Liver (tissue), 3 donors: Measurements from ENCODE around the gene NKX6-1.

Experiments
- NR2F2 ChIP-seq: IDR thresholded peaks from 2 replicates; pipeline ENCODE4 v1.6.1; 2016; ENCODE audit warnings: antibody characterized with exemption
- RXRA ChIP-seq, 2 donors: IDR thresholded peaks; 2 replicates each; pipeline ENCODE4 v1.6.1; 2017 to 2018; ENCODE audit warnings: antibody characterized with exemption in 2 of 2, mild to moderate bottlenecking in 1 of 2
- TF ChIP-seq, protein P1 (sequence below): fragments of 150-350 bp; IDR thresholded peaks from 2 replicates; pipeline ENCODE4 v1.5.1; 2017; ENCODE audit warnings: improper control_type of control experiment, low read depth, low read length; ENCODE audit not compliant: missing input control
- donor health status: healthy.
- donor health status: healthy.

- TF ChIP-seq NR2F2 (no peak), RXRA (IDR thresholded peaks at IDR 0.05) (no peak)
- TF ChIP-seq, protein P1, sequence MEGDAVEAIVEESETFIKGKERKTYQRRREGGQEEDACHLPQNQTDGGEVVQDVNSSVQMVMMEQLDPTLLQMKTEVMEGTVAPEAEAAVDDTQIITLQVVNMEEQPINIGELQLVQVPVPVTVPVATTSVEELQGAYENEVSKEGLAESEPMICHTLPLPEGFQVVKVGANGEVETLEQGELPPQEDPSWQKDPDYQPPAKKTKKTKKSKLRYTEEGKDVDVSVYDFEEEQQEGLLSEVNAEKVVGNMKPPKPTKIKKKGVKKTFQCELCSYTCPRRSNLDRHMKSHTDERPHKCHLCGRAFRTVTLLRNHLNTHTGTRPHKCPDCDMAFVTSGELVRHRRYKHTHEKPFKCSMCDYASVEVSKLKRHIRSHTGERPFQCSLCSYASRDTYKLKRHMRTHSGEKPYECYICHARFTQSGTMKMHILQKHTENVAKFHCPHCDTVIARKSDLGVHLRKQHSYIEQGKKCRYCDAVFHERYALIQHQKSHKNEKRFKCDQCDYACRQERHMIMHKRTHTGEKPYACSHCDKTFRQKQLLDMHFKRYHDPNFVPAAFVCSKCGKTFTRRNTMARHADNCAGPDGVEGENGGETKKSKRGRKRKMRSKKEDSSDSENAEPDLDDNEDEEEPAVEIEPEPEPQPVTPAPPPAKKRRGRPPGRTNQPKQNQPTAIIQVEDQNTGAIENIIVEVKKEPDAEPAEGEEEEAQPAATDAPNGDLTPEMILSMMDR = no peak
Measured at GRCh38 chr4:84501721-84502267, 2.7 kb upstream of the NKX6-1 start.
